GM08714 (cell line): ENCODE results near the gene BLCAP.

Experiments
- H3K4me3 ChIP-seq: fragments of 200-500 bp; sonication (Bioruptor generic); 2 replicates; pipeline ENCODE4 v1.5.1; 2014; ENCODE audit warnings: mild to moderate bottlenecking, low read length, inconsistent platforms
- ZNF274 ChIP-seq: IDR thresholded peaks from 2 replicates; pipeline ENCODE4 v1.6.1; 2012; ENCODE audit warnings: mild to moderate bottlenecking, low read depth, low read length

The BLCAP gene

GRCh38 chr20:37519508-37520418, 7.9 kb downstream of the BLCAP start:
- no peak for TF ChIP-seq ZNF274

GRCh38 chr20:37518606-37519507, 8.8 kb downstream of the BLCAP start:
- TF ChIP-seq ZNF274, result no peak
- no peak overlapping the region for H3K4me3 ChIP-seq

More at GRCh38 chr20:37519508-37520418, 7.9 kb downstream of the BLCAP start:
- no peak overlapping the region for H3K4me3 ChIP-seq

GRCh38 chr20:37518059-37518458, 9.6 kb downstream of the BLCAP start:
- no peak for TF ChIP-seq ZNF274
- H3K4me3 ChIP-seq, result no peak overlapping the region

GRCh38 chr20:37516811-37517750, 10.6 kb downstream of the BLCAP start:
- no peak overlapping the region for H3K4me3 ChIP-seq
- TF ChIP-seq ZNF274, result no peak

GRCh38 chr20:37515876-37516275, 11.8 kb downstream of the BLCAP start:
- TF ChIP-seq ZNF274, result no peak
- H3K4me3 ChIP-seq, result no peak overlapping the region

GRCh38 chr20:37513779-37514359, 13.8 kb downstream of the BLCAP start:
- H3K4me3 ChIP-seq, result no peak overlapping the region
- TF ChIP-seq ZNF274, result no peak

GRCh38 chr20:37511610-37512275, 15.9 kb downstream of the BLCAP start:
- TF ChIP-seq ZNF274, result no peak
- H3K4me3 ChIP-seq, result no peak overlapping the region

- H3K4me3 ChIP-seq, result no peak overlapping the region
- TF ChIP-seq ZNF274, result no peak
Measured at GRCh38 chr20:37510226-37510625, 17.4 kb downstream of the BLCAP start.

GRCh38 chr20:37506152-37506725, 21.4 kb downstream of the BLCAP start:
- no peak for TF ChIP-seq ZNF274
- H3K4me3 ChIP-seq, result no peak overlapping the region

GRCh38 chr20:37505263-37506151, 22.2 kb downstream of the BLCAP start:
- no peak for TF ChIP-seq ZNF274

GRCh38 chr20:37504404-37505096, 23.1 kb downstream of the BLCAP start:
- no peak for TF ChIP-seq ZNF274
- H3K4me3 ChIP-seq, result no peak overlapping the region

More at GRCh38 chr20:37505263-37506151, 22.2 kb downstream of the BLCAP start:
- no peak overlapping the region for H3K4me3 ChIP-seq
